Stimulated activated CD8-positive, alpha-beta memory T cell treated with anti-CD3 and anti-CD28 coated beads, Interleukin-15, amount 100 ng/mL, for 4 hours (primary cell): ENCODE data around the gene FAM83G.
"Not testable (repeated sequence)": the region's sequence is repeated elsewhere in the genome, so short reads cannot be mapped to it uniquely, and the experiment has no call there.

Source experiments
- DNase-seq, 2 donors: peaks; one replicate each; pipeline ENCODE4 v3.0.0-alpha.2; 2020; ENCODE audit warnings: low read depth in 2 of 2

Gene FAM83G

GRCh38 chr17:19023209-19023999 lies 18.8 kb upstream of the FAM83G start:
- DNase-seq, result no peak

- DNase-seq, result no peak
These were observed 18.2 kb upstream of the FAM83G start for GRCh38 chr17:19022747-19023146.

GRCh38 chr17:19022128-19022527 lies 17.6 kb upstream of the FAM83G start:
- DNase-seq, result no peak

- no peak for DNase-seq
These were observed 17.1 kb upstream of the FAM83G start for GRCh38 chr17:19021622-19022083.

GRCh38 chr17:19021011-19021621 lies 16.6 kb upstream of the FAM83G start:
- DNase-seq, result not testable (repeated sequence)

GRCh38 chr17:19020016-19020415 lies 15.5 kb upstream of the FAM83G start:
- DNase-seq, result no peak

GRCh38 chr17:19019041-19019941 lies 14.7 kb upstream of the FAM83G start:
- DNase-seq, result no peak

GRCh38 chr17:19018600-19018950 lies 14.0 kb upstream of the FAM83G start:
- DNase-seq, result no peak

GRCh38 chr17:19017804-19018599 lies 13.4 kb upstream of the FAM83G start:
- DNase-seq, result no peak

- no peak for DNase-seq
These were observed 12.8 kb upstream of the FAM83G start for GRCh38 chr17:19017401-19017800.

- no peak for DNase-seq
These were observed 12.3 kb upstream of the FAM83G start for GRCh38 chr17:19016881-19017280.

- no peak for DNase-seq
These were observed 11.7 kb upstream of the FAM83G start for GRCh38 chr17:19016297-19016696.

GRCh38 chr17:19015428-19015827 lies 10.9 kb upstream of the FAM83G start:
- no peak for DNase-seq

GRCh38 chr17:19014628-19015215 lies 10.2 kb upstream of the FAM83G start:
- no peak for DNase-seq

- DNase-seq, result no peak
These were observed 9.5 kb upstream of the FAM83G start for GRCh38 chr17:19013806-19014627.

- no peak for DNase-seq
These were observed 8.7 kb upstream of the FAM83G start for GRCh38 chr17:19013226-19013625.

GRCh38 chr17:19012171-19013080 lies 7.9 kb upstream of the FAM83G start:
- no peak for DNase-seq

GRCh38 chr17:19011581-19011980 lies 7.0 kb upstream of the FAM83G start:
- no peak for DNase-seq
